Skeletal muscle tissue (tissue), 4 donors: ENCODE measurements around the gene FNDC1. TPM values are rescaled to one million over a fixed set of nuclear protein-coding genes. Genes with fewer than 3 reads are reported as not detected.

Experiments
- H3K27ac ChIP-seq: one replicate; pipeline ENCODE4 v1.7.0; 2013; ENCODE audit warnings: mild to moderate bottlenecking, low read depth, low read length, inconsistent platforms
- H3K27me3 ChIP-seq, 3 donors: one replicate each; pipeline ENCODE4 v1.7.0; 2013; ENCODE audit warnings: low read length in 3 of 3; ENCODE audit not compliant: control insufficient read depth in 3 of 3, insufficient read depth in 3 of 3
- H3K36me3 ChIP-seq, 3 donors: one replicate each; pipeline ENCODE4 v1.7.0; 2013; ENCODE audit warnings: low read length in 3 of 3; ENCODE audit not compliant: control insufficient read depth in 3 of 3, insufficient read depth in 3 of 3
- H3K4me1 ChIP-seq, 3 donors: one replicate each; pipeline ENCODE4 v1.7.0; 2013; ENCODE audit warnings: low read length in 3 of 3, mild to moderate bottlenecking in 3 of 3; ENCODE audit not compliant: control insufficient read depth in 3 of 3, insufficient read depth in 3 of 3
- H3K4me3 ChIP-seq, 3 donors: one replicate each; pipeline ENCODE4 v1.7.0; 2013; ENCODE audit warnings: low read length in 3 of 3
- H3K9ac ChIP-seq, 3 donors: one replicate each; pipeline ENCODE4 v1.7.0; 2013; ENCODE audit warnings: low read length in 3 of 3, mild to moderate bottlenecking in 3 of 3, moderate library complexity in 2 of 3, low read depth in 1 of 3
- H3K9me3 ChIP-seq, 3 donors: one replicate each; pipeline ENCODE4 v1.7.0; 2013; ENCODE audit warnings: low read length in 3 of 3; ENCODE audit not compliant: control insufficient read depth in 3 of 3
- total RNA-seq: library from RNA; depleted of rRNA; stranded (reverse); fragments of >200 nt; gene quantifications from one replicate; pipeline ENCODE4 v1.2.3, GENCODE V29; 2014
- donor health status: Osteomylitis.

Gene FNDC1
- total RNA-seq, 1 donor from 2014 or later: 71.0 TPM

GRCh38 chr6:159130846-159131245, 38.4 kb upstream of the FNDC1 start:
- Histone ChIP-seq H3K27me3 (no peaks in the 10 kb centered on the region), H3K4me3 (no peak overlapping the region), H3K9me3 (no peaks in the 10 kb centered on the region), H3K4me1 (peaks cover 12 to 15% (median 14%) of the 10 kb centered on the region in 3 donors), H3K9ac (no peak overlapping the region), H3K27ac (no peak overlapping the region), H3K36me3 (no peaks in the 10 kb centered on the region)

GRCh38 chr6:159131709-159132108, 37.5 kb upstream of the FNDC1 start:
- Histone ChIP-seq H3K4me3 (no peak overlapping the region), H3K36me3 (no peaks in the 10 kb centered on the region), H3K27me3 (peaks cover 0 to 6% (median 0%) of the 10 kb centered on the region in 3 donors), H3K9me3 (no peaks in the 10 kb centered on the region), H3K4me1 (peaks cover 4 to 7% (median 7%) of the 10 kb centered on the region in 3 donors), H3K27ac (no peak overlapping the region), H3K9ac (no peak overlapping the region)

DNA sequence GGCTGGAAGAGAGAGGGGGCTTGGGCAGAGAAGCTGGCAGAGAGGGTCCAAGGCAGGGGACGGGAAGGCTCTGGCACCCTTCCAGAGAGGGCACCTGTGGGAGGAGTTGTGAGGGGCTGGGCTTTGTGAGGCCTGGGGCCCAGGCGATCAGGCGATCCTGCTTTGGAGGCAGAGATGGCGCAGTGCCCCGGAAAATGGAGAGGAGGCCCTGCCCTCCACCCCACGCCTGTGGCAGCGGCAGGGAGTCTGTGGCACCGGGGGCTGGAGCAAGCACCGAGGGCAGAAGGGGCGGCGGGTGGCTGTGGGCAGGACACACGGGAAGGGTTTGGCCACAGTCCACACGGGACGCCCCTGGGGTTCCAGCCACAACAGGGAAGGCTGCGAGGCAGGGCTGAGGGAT, 36.5 kb upstream of the FNDC1 start:
- Histone ChIP-seq H3K27me3 (peaks cover 0 to 6% (median 0%) of the 10 kb centered on the region in 3 donors), H3K9me3 (no peaks in the 10 kb centered on the region), H3K4me3 (no peak overlapping the region), H3K27ac (no peak overlapping the region), H3K9ac (no peak overlapping the region), H3K4me1 (peaks cover 0 to 3% (median 2%) of the 10 kb centered on the region in 3 donors), H3K36me3 (no peaks in the 10 kb centered on the region)

- Histone ChIP-seq H3K4me3 (no peak overlapping the region), H3K9ac (no peak overlapping the region), H3K27me3 (peaks cover 0 to 9% (median 0%) of the 10 kb centered on the region in 3 donors), H3K9me3 (no peaks in the 10 kb centered on the region), H3K36me3 (no peaks in the 10 kb centered on the region), H3K27ac (no peak overlapping the region), H3K4me1 (peaks cover 0 to 3% (median 0%) of the 10 kb centered on the region in 3 donors)
Observed at GRCh38 chr6:159134701-159135364, 34.4 kb upstream of the FNDC1 start.

GRCh38 chr6:159137676-159138075, 31.5 kb upstream of the FNDC1 start:
- Histone ChIP-seq H3K4me3 (no peak overlapping the region), H3K36me3 (no peaks in the 10 kb centered on the region), H3K27ac (no peak overlapping the region), H3K27me3 (peaks cover 0 to 9% (median 0%) of the 10 kb centered on the region in 3 donors), H3K4me1 (peaks cover 0 to 3% (median 0%) of the 10 kb centered on the region in 3 donors), H3K9me3 (no peaks in the 10 kb centered on the region), H3K9ac (no peak overlapping the region)

DNA sequence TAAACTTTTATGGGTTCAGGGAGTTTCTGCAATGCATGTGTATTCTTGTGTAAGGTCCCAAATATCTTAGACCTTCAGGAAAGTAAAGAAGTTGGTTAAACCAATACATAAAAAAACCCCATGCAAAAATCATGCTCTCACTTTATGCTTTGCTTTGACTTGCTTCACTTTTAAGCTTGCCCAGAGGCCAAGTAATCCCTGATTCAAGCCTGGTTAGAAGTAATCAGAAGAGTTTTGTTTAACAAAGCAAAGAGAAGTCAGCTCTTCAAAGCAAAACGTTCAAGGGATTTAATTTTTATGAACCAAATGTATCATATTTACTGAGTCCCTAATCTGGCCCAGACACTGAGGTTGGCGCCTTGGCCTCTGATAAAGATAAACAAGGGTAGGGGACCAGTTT, 26.7 kb upstream of the FNDC1 start:
- Histone ChIP-seq H3K27ac (no peak overlapping the region), H3K9me3 (no peaks in the 10 kb centered on the region), H3K4me3 (no peak overlapping the region), H3K4me1 (no peaks in the 10 kb centered on the region), H3K36me3 (no peaks in the 10 kb centered on the region), H3K27me3 (peaks cover 0 to 3% (median 0%) of the 10 kb centered on the region in 3 donors), H3K9ac (no peak overlapping the region)

DNA sequence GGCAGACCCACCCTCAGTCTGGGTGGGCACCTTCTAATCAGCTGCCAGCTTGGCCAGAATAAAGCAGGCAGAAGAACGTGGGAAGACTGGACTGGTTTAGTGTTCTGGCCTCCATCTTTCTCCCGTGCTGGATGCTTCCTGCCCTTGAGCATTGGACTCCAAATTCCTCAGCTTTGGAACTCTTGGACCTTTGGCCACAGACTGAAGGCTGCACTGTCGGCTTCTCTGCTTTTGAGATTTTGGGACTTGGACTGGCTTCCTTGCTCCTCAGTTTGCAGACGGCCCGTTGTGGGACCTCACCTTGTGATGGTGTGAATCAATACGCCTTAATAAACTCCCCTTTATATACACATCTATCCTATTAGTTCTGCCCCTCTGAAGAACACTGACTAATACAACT, 20.6 kb upstream of the FNDC1 start:
- Histone ChIP-seq H3K4me1 (no peaks in the 10 kb centered on the region), H3K9me3 (no peaks in the 10 kb centered on the region), H3K27me3 (no peaks in the 10 kb centered on the region), H3K36me3 (no peaks in the 10 kb centered on the region), H3K9ac (no peak overlapping the region), H3K4me3 (no peak overlapping the region), H3K27ac (no peak overlapping the region)

GRCh38 chr6:159149641-159150040, 19.6 kb upstream of the FNDC1 start:
- Histone ChIP-seq H3K9ac (no peak overlapping the region), H3K4me3 (no peak overlapping the region), H3K36me3 (no peaks in the 10 kb centered on the region), H3K27me3 (no peaks in the 10 kb centered on the region), H3K9me3 (no peaks in the 10 kb centered on the region), H3K27ac (no peak overlapping the region), H3K4me1 (no peaks in the 10 kb centered on the region)

- no peaks in the 10 kb centered on the region for H3K27me3 ChIP-seq
- no peaks in the 10 kb centered on the region for H3K36me3 ChIP-seq
- H3K9me3 ChIP-seq: peaks cover 0 to under 1% (median 0%) of the 10 kb centered on the region in 3 donors
- H3K9ac ChIP-seq: no peak overlapping the region
- no peaks in the 10 kb centered on the region for H3K4me1 ChIP-seq
- no peak overlapping the region for H3K4me3 ChIP-seq
- H3K27ac ChIP-seq: no peak overlapping the region
Observed at GRCh38 chr6:159151266-159151855, 17.8 kb upstream of the FNDC1 start.

GRCh38 chr6:159152041-159152440, 17.2 kb upstream of the FNDC1 start:
- H3K27me3 ChIP-seq: no peaks in the 10 kb centered on the region
- H3K36me3 ChIP-seq: no peaks in the 10 kb centered on the region
- no peaks in the 10 kb centered on the region for H3K4me1 ChIP-seq
- H3K9me3 ChIP-seq: peaks cover 0 to 3% (median 0%) of the 10 kb centered on the region in 3 donors
- no peak overlapping the region for H3K4me3 ChIP-seq
- no peak overlapping the region for H3K9ac ChIP-seq
- no peak overlapping the region for H3K27ac ChIP-seq
